SH-SY5Y (cell line): ENCODE data around the gene SLCO4A1.

Experiments used
- GATA2 ChIP-seq: IDR thresholded peaks from 2 replicates; pipeline ENCODE4 v1.6.1; 2011; ENCODE audit warnings: mild to moderate bottlenecking, low read depth, low read length
- GATA3 ChIP-seq: IDR thresholded peaks from 2 replicates; pipeline ENCODE4 v1.6.1; 2011; ENCODE audit warnings: low read depth, mild to moderate bottlenecking, low read length, moderate library complexity

DNA sequence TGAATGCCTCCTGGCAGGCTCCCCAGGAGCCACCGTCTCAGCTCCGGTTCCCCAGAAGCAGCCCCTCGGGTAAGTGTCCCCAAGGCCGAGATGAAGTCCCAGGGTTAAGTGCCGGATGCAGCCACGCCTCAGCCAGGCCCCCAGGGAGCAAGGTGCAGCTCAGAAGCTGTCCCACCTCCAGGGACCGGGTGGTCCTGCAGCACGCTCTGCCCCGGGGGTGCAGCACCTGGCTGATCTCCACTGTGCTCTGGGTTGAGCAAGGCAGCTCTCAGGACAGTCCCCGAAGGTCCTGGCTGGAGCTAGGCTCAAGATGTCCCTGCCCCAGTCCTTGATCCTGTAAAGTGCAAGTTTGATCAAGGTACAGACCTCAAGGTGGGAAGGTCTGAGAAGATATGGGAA, 51.2 kb downstream of the SLCO4A1 start:
- TF ChIP-seq GATA2 (no peak), GATA3 (no peak)
